ENCODE data around the gene MCM10. TPM values are rescaled to one million over a fixed set of nuclear protein-coding genes. Genes with fewer than 3 reads are reported as not detected.

MCM10 gene
- total RNA-seq, 1 experiment from 2014 or later = 22.8 TPM

GRCh38 chr10:13189961-13190360, 28.6 kb downstream of the MCM10 start:
- in situ Hi-C loops (cut with HindIII; ENCODE audit: low pct_unique_long_range_greater_than_20kb, low sequenced_read_pairs) = no loop called here
- no peaks in the 10 kb centered on the region for H3K27me3 ChIP-seq (ENCODE audit: control insufficient read depth, insufficient read depth, low read length)
- BruUV-seq (replicated peaks) = no TSS peak
- H3K27ac ChIP-seq (ENCODE audit: low read length) = no peak overlapping the region
- no peak for DNase-seq (ENCODE audit: low read depth, low spot score)
- TF ChIP-seq POLR2AphosphoS5 (IDR thresholded peaks at IDR 0.05; ENCODE audit: low read depth, low read length) = no peak
- no peak for TF ChIP-seq SIN3A (IDR thresholded peaks at IDR 0.05; ENCODE audit: borderline replicate concordance, insufficient read depth, low read depth, low read length)
- no peak for TF ChIP-seq TCF7L2 (IDR thresholded peaks at IDR 0.05; ENCODE audit: low read depth, low read length)
- TF ChIP-seq, protein P1, sequence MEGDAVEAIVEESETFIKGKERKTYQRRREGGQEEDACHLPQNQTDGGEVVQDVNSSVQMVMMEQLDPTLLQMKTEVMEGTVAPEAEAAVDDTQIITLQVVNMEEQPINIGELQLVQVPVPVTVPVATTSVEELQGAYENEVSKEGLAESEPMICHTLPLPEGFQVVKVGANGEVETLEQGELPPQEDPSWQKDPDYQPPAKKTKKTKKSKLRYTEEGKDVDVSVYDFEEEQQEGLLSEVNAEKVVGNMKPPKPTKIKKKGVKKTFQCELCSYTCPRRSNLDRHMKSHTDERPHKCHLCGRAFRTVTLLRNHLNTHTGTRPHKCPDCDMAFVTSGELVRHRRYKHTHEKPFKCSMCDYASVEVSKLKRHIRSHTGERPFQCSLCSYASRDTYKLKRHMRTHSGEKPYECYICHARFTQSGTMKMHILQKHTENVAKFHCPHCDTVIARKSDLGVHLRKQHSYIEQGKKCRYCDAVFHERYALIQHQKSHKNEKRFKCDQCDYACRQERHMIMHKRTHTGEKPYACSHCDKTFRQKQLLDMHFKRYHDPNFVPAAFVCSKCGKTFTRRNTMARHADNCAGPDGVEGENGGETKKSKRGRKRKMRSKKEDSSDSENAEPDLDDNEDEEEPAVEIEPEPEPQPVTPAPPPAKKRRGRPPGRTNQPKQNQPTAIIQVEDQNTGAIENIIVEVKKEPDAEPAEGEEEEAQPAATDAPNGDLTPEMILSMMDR (IDR thresholded peaks at IDR 0.05) = no peak
- TF ChIP-seq REST (IDR thresholded peaks at IDR 0.05; ENCODE audit: insufficient read depth in 1 of 2, low read depth in 2 of 2, low read length in 1 of 2) = no peak
- H3K4me3 ChIP-seq (ENCODE audit: low read depth in 2 of 2, low read length in 2 of 2) = no peak overlapping the region
- intact Hi-C loops (cut with micrococcal nuclease; ENCODE audit: unreplicated experiment) = no loop called here
- H3K4me1 ChIP-seq (ENCODE audit: control insufficient read depth, insufficient read depth, low read length) = no peaks in the 10 kb centered on the region
- ChIA-PET POLR2A (no interaction called here), CTCF (no interaction called here)
- H3K36me3 ChIP-seq (ENCODE audit: control insufficient read depth, insufficient read depth, low read length) = peaks cover 2% of the 10 kb centered on the region; the same call in 1 of the 2 replicates
- no peaks in the 10 kb centered on the region for H3K9me3 ChIP-seq (ENCODE audit: control insufficient read depth, insufficient read depth, low read depth, low read length)
- ATAC-seq = no peak

- in situ Hi-C loops (cut with HindIII; ENCODE audit: low pct_unique_long_range_greater_than_20kb, low sequenced_read_pairs) (no loop called here), intact Hi-C loops (cut with micrococcal nuclease; ENCODE audit: unreplicated experiment) (no loop called here)
- BruUV-seq (replicated peaks) = no TSS peak
- no peak for ATAC-seq
- DNase-seq (ENCODE audit: low read depth, low spot score) = no peak
- ChIA-PET CTCF (no interaction called here), POLR2A (no interaction called here)
- Histone ChIP-seq H3K27ac (ENCODE audit: low read length) (no peak overlapping the region), H3K4me3 (ENCODE audit: low read depth in 2 of 2, low read length in 2 of 2) (no peak overlapping the region), H3K27me3 (ENCODE audit: control insufficient read depth, insufficient read depth, low read length) (no peaks in the 10 kb centered on the region), H3K4me1 (ENCODE audit: control insufficient read depth, insufficient read depth, low read length) (no peaks in the 10 kb centered on the region), H3K36me3 (ENCODE audit: control insufficient read depth, insufficient read depth, low read length) (peaks cover 2% of the 10 kb centered on the region; the same call in 1 of the 2 replicates), H3K9me3 (ENCODE audit: control insufficient read depth, insufficient read depth, low read depth, low read length) (no peaks in the 10 kb centered on the region)
- TF ChIP-seq REST (IDR thresholded peaks at IDR 0.05; ENCODE audit: insufficient read depth in 1 of 2, low read depth in 2 of 2, low read length in 1 of 2) (no peak), TCF7L2 (IDR thresholded peaks at IDR 0.05; ENCODE audit: low read depth, low read length) (no peak), SIN3A (IDR thresholded peaks at IDR 0.05; ENCODE audit: borderline replicate concordance, insufficient read depth, low read depth, low read length) (no peak), POLR2AphosphoS5 (IDR thresholded peaks at IDR 0.05; ENCODE audit: low read depth, low read length) (no peak)
- TF ChIP-seq, protein P1 (IDR thresholded peaks at IDR 0.05) = no peak
These were observed 29.5 kb downstream of the MCM10 start for GRCh38 chr10:13190816-13191215.

Data from Panc1 (cell line).